K562 (cell line): ENCODE measurements around the gene CAPN7. TPM values are rescaled to one million over a fixed set of nuclear protein-coding genes. Genes with fewer than 3 reads are reported as not detected.
A peak's percentile ranks its signal among the peaks of the same experiment; 100 is the strongest.

ENCODE experiments used
- ARID3B ChIP-seq: fragments of 250-450 bp; sonication (Bioruptor Pico); IDR thresholded peaks from 2 replicates; pipeline ENCODE4 v1.4.0; 2020; ENCODE audit warnings: borderline replicate concordance
- BCL6 ChIP-seq: fragments of 250-450 bp; sonication (Bioruptor Pico); IDR thresholded peaks from 2 replicates; pipeline ENCODE4 v1.4.0; 2020
- CEBPG ChIP-seq, 3 experiments: fragments of 200-800 bp in 1 of 3; sonication (Bioruptor generic) in 1 of 3; sonication (generic) in 1 of 3; formaldehyde crosslinking in 1 of 3; IDR thresholded peaks in 2 of 3; conservative IDR thresholded peaks in 1 of 3; 2 replicates each; pipeline versions ENCODE4 v1.6.1 to v1.8.0; 2016 to 2022; ENCODE audit warnings: missing compliant biosample characterization in 2 of 3, missing genetic modification characterization in 2 of 3, mild to moderate bottlenecking in 1 of 3, missing genetic modification reagents in 1 of 3
- ELF4 ChIP-seq: fragments of 450-650 bp; formaldehyde crosslinking; IDR thresholded peaks from 2 replicates; pipeline ENCODE4 v1.4.0; 2022; ENCODE audit warnings: missing genetic modification characterization
- ESRRA ChIP-seq: fragments of 450-650 bp; IDR thresholded peaks from 2 replicates; pipeline ENCODE4 v1.6.1; 2014; ENCODE audit warnings: low read depth, mild to moderate bottlenecking, moderate library complexity, borderline replicate concordance
- ESRRB ChIP-seq: fragments of 250-450 bp; sonication (Bioruptor Pico); IDR thresholded peaks from 2 replicates; pipeline ENCODE4 v1.5.0; 2020; ENCODE audit warnings: mild to moderate bottlenecking, moderate library complexity, borderline replicate concordance
- FOSL1 ChIP-seq: fragments of 200-800 bp; sonication (Bioruptor generic); conservative IDR thresholded peaks from 2 replicates; pipeline ENCODE4 v1.6.1; 2016; ENCODE audit warnings: missing genetic modification characterization, missing compliant biosample characterization
- IFI16 ChIP-seq: fragments of 250-450 bp; sonication (Bioruptor Pico); IDR thresholded peaks from 2 replicates; pipeline ENCODE4 v2.1.2; 2022; ENCODE audit warnings: mild to moderate bottlenecking, inconsistent platforms
- MAZ ChIP-seq, 2 experiments: fragments of 450-650 bp in 1 of 2; sonication (generic) in 1 of 2; formaldehyde crosslinking; IDR thresholded peaks in 1 of 2; conservative IDR thresholded peaks in 1 of 2; 2 replicates each; pipeline versions ENCODE4 v1.4.0 to v1.5.0; 2020; ENCODE audit warnings: mild to moderate bottlenecking in 1 of 2, missing genetic modification reagents in 1 of 2
- MBD2 ChIP-seq: sonication (generic); IDR thresholded peaks from 2 replicates; pipeline ENCODE4 v1.6.1; 2016; ENCODE audit warnings: low read depth, borderline replicate concordance
- MYBL2 ChIP-seq, 2 experiments: fragments of 450-650 bp in 1 of 2; sonication (generic) in 1 of 2; formaldehyde crosslinking in 1 of 2; IDR thresholded peaks; 2 replicates each; pipeline versions ENCODE4 v1.6.1 to v1.8.1; 2017 to 2022; ENCODE audit warnings: borderline replicate concordance in 1 of 2, inconsistent platforms in 1 of 2, low read depth in 1 of 2, mild to moderate bottlenecking in 1 of 2, missing genetic modification reagents in 1 of 2, moderate library complexity in 1 of 2
- NFE2 ChIP-seq: IDR thresholded peaks from 2 replicates; pipeline ENCODE4 v1.6.1; 2014; ENCODE audit warnings: antibody characterized with exemption, low read depth
- SIN3B ChIP-seq: fragments of 450-650 bp; IDR thresholded peaks from 2 replicates; pipeline ENCODE4 v1.6.1; 2017; ENCODE audit warnings: low read depth, mild to moderate bottlenecking, moderate library complexity
- SRSF7 ChIP-seq: fragments of 200-400 bp; formaldehyde crosslinking; optimal IDR thresholded peaks from 2 replicates; pipeline ENCODE3; 2017; ENCODE audit warnings: mild to moderate bottlenecking, low read depth, low read length
- STAG1 ChIP-seq: sonication (generic); formaldehyde crosslinking; IDR thresholded peaks from 2 replicates; pipeline ENCODE4 v1.5.0; 2020; ENCODE audit warnings: missing genetic modification reagents, borderline replicate concordance
- TFAM ChIP-seq: fragments of 250-450 bp; sonication (Bioruptor Pico); conservative IDR thresholded peaks from 2 replicates; pipeline ENCODE4 v1.5.0; 2021; ENCODE audit warnings: mild to moderate bottlenecking, moderate library complexity
- USF2 ChIP-seq: sonication (generic); formaldehyde crosslinking; IDR thresholded peaks from 2 replicates; pipeline ENCODE4 v1.5.0; 2020; ENCODE audit warnings: missing genetic modification reagents
- ZBTB12 ChIP-seq: fragments of 250-450 bp; sonication (Bioruptor Pico); IDR thresholded peaks from 2 replicates; pipeline ENCODE4 v1.4.0; 2020
- ZFP30 ChIP-seq: fragments of 250-450 bp; sonication (Bioruptor Pico); IDR thresholded peaks from 2 replicates; pipeline ENCODE4 v1.8.0; 2022; ENCODE audit warnings: moderate library complexity, mild to moderate bottlenecking, inconsistent platforms, borderline replicate concordance
- ZFP91 ChIP-seq: sonication (generic); formaldehyde crosslinking; IDR thresholded peaks from 2 replicates; pipeline ENCODE4 v1.8.0; 2022; ENCODE audit warnings: mild to moderate bottlenecking, missing genetic modification reagents
- ZNF134 ChIP-seq: fragments of 250-450 bp; sonication (Bioruptor Pico); conservative IDR thresholded peaks from 2 replicates; pipeline ENCODE4 v1.4.0; 2020
- ZNF212 ChIP-seq: fragments of 450-650 bp; formaldehyde crosslinking; IDR thresholded peaks from 2 replicates; pipeline ENCODE4 v1.4.0; 2020; ENCODE audit warnings: mild to moderate bottlenecking
- ZNF311 ChIP-seq: fragments of 250-450 bp; sonication (Bioruptor Pico); IDR thresholded peaks from 2 replicates; pipeline ENCODE4 v1.4.0; 2020; ENCODE audit warnings: mild to moderate bottlenecking, moderate library complexity
- polyA plus RNA-seq, 8 experiments: library from polyadenylated mRNA; depleted of rRNA in 4 of 8; stranded (reverse) in 5 of 8; unstranded in 3 of 8; fragments of >200 nt; fragmentation: Nextera tagmentation in 2 of 8; fragmentation: Illumina TruSeq in 1 of 8; extraction: Ambion mirVana in 2 of 8; extraction: Trizol in 1 of 8; gene quantifications; 2 replicates each; pipeline versions ENCODE4 v1.2.1 to v1.2.3, GENCODE V29; 2011 to 2014; ENCODE audit warnings: inconsistent platforms in 1 of 8, missing spikeins in 1 of 8
- total RNA-seq, 7 experiments: library from RNA; depleted of rRNA in 6 of 7; stranded (reverse); fragments of >200 nt in 6 of 7; fragmentation: Illumina TruSeq in 2 of 7; extraction: Trizol in 2 of 7; gene quantifications; 2 replicates each; pipeline versions ENCODE4 v1.2.1 to v1.2.3, GENCODE V29; 2011 to 2021; ENCODE audit warnings: low replicate concordance in 1 of 7

Gene CAPN7
- total and polyA plus RNA-seq, 9 of the 15 experiments (the other 6 are each of a cell fraction or from before 2014, with no cell fraction given): 6.5 to 42.7 (median 32.7) TPM

- TF ChIP-seq CEBPG (CRISPR knock-in tag; IDR thresholded peaks at IDR 0.05): no peak
- no peak for TF ChIP-seq CEBPG (tag; conservative IDR thresholded peaks at IDR 0.05 in 1 of 2, IDR thresholded peaks at IDR 0.05 in 1 of 2)
- TF ChIP-seq ZNF311 (CRISPR knock-in tag): no peak
- no peak for TF ChIP-seq ZNF212 (CRISPR knock-in tag)
- TF ChIP-seq BCL6 (CRISPR knock-in tag): no peak
- no peak for TF ChIP-seq IFI16 (CRISPR knock-in tag)
- 0 out of 2 replicates have a peak, but pooled peaks have one; percentile 21 for TF ChIP-seq MBD2
- TF ChIP-seq ESRRB: no peak
- no peak for TF ChIP-seq SRSF7
- TF ChIP-seq TFAM: no peak
- TF ChIP-seq ZFP30 (CRISPR knock-in tag): no peak
- TF ChIP-seq USF2 (CRISPR knock-in tag): no peak
- TF ChIP-seq STAG1 (CRISPR knock-in tag): no peak
- no peak for TF ChIP-seq ZBTB12 (CRISPR knock-in tag)
- TF ChIP-seq FOSL1 (tag): peak; percentile 44; the same call in 1 of the 2 replicates
- 0 out of 2 replicates have a peak, but pooled peaks have one; percentile 33 for TF ChIP-seq ZFP91 (CRISPR knock-in tag)
- TF ChIP-seq MAZ (CRISPR knock-in tag; conservative IDR thresholded peaks at IDR 0.05 in 1 of 2, IDR thresholded peaks at IDR 0.05 in 1 of 2): peak in 1 of 2 experiments; percentile 16; a peak in 1 of 4 replicates
- TF ChIP-seq MYBL2 (IDR thresholded peaks at IDR 0.05; ENCODE audit: low read depth): no peak
- TF ChIP-seq MYBL2 (CRISPR knock-in tag; IDR thresholded peaks at IDR 0.05; ENCODE audit: borderline replicate concordance): no peak
- TF ChIP-seq ARID3B (CRISPR knock-in tag): no peak
- no peak for TF ChIP-seq ELF4 (CRISPR knock-in tag)
- no peak for TF ChIP-seq SIN3B
- no peak for TF ChIP-seq ZNF134 (CRISPR knock-in tag)
- peak; percentile 82 for TF ChIP-seq ESRRA
- no peak for TF ChIP-seq NFE2
Observed at GRCh38 chr3:15297608-15298350, 91.7 kb downstream of the CAPN7 start (continued).
